T-cell (primary cell): ENCODE data around the gene SPECC1. TPM values are rescaled to one million over a fixed set of nuclear protein-coding genes. Genes with fewer than 3 reads are reported as not detected.
A peak's percentile ranks its signal among the peaks of the same experiment; 100 is the strongest.
"Not testable (repeated sequence)": the region's sequence is repeated elsewhere in the genome, so short reads cannot be mapped to it uniquely, and the experiment has no call there.

ENCODE experiments used
- ATAC-seq, 4 experiments: fragments of 200-7000 bp in 3 of 4; fragments of 150-1000 bp in 1 of 4; cut with Tn5 transposase; replicated peaks in 1 of 4; 1 replicate in 3 of 4; 2 replicates in 1 of 4; pipeline ENCODE4 v1.10.0; 2021; ENCODE audit warnings: moderate library complexity in 3 of 4, mild to moderate bottlenecking in 2 of 4, moderate number of reproducible peaks in 1 of 4
- CTCF ChIA-PET, 2 donors: fragments of 300-600 bp; sonication (Branson Sonifier 250); formaldehyde crosslinking; loops; one replicate each; lab custom pipeline; 2022; ENCODE audit warnings: antibody characterized with exemption in 2 of 2; lab: Charles Lee
- POLR2A ChIA-PET, 2 donors: fragments of 300-600 bp; sonication (Branson Sonifier 250); formaldehyde crosslinking; loops; one replicate each; lab custom pipeline; 2022; ENCODE audit warnings: antibody characterized with exemption in 2 of 2; lab: Charles Lee
- DNase-seq, 35 experiments: peaks; one replicate each; pipeline versions ENCODE4 v3.0.0 to v3.0.0-alpha.2; 2013 to 2023
- H3K27ac ChIP-seq: one replicate; pipeline ENCODE4 v1.5.1; 2013; ENCODE audit warnings: low read length
- H3K27me3 ChIP-seq, 2 experiments: replicated peaks in 1 of 2; 1 replicate in 1 of 2; 2 replicates in 1 of 2; pipeline versions ENCODE4 v1.6.1 to v1.7.0; 2013; ENCODE audit warnings: low read length in 1 of 2, mixed read lengths in 1 of 2; ENCODE audit not compliant: control insufficient read depth in 2 of 2, insufficient read depth in 2 of 2; ENCODE audit errors: extremely low read depth in 1 of 2
- H3K36me3 ChIP-seq, 2 donors: 1 replicate in 1 of 2; 2 replicates in 1 of 2; pipeline versions ENCODE4 v1.6.1 to v1.7.0; 2013; ENCODE audit warnings: low read length in 1 of 2; ENCODE audit not compliant: control insufficient read depth in 2 of 2, insufficient read depth in 1 of 2; ENCODE audit errors: extremely low read depth in 1 of 2
- H3K4me1 ChIP-seq, 2 experiments: 1 replicate in 1 of 2; 2 replicates in 1 of 2; pipeline versions ENCODE4 v1.6.1 to v1.7.0; 2013; ENCODE audit warnings: low read length in 2 of 2, mixed read lengths in 1 of 2; ENCODE audit not compliant: insufficient read depth in 2 of 2, control insufficient read depth in 1 of 2; ENCODE audit errors: extremely low read depth in 1 of 2
- H3K4me3 ChIP-seq, 2 donors: 1 replicate in 1 of 2; 2 replicates in 1 of 2; pipeline versions ENCODE4 v1.5.1 to v1.7.0; 2013; ENCODE audit warnings: mild to moderate bottlenecking in 2 of 2, low read length in 1 of 2, moderate library complexity in 1 of 2; ENCODE audit not compliant: control insufficient read depth in 1 of 2; ENCODE audit errors: extremely low read depth in 1 of 2
- H3K9me3 ChIP-seq: 2 replicates; pipeline ENCODE4 v1.7.0; 2013
- H3K27ac Mint-ChIP-seq, 2 donors: one replicate each; pipeline ENCODE4 v1.8.0; 2020 to 2021; ENCODE audit warnings: mild to moderate bottlenecking in 2 of 2, mixed read lengths in 2 of 2
- H3K27me3 Mint-ChIP-seq, 2 donors: one replicate each; pipeline ENCODE4 v1.8.0; 2021 to 2022; ENCODE audit warnings: mixed read lengths in 2 of 2
- H3K36me3 Mint-ChIP-seq: one replicate; pipeline ENCODE4 v1.8.0; 2021; ENCODE audit warnings: mixed read lengths
- H3K4me1 Mint-ChIP-seq, 3 donors: one replicate each; pipeline ENCODE4 v1.8.0; 2020 to 2022; ENCODE audit warnings: mixed read lengths in 3 of 3, mild to moderate bottlenecking in 1 of 3
- H3K4me3 Mint-ChIP-seq, 3 donors: one replicate each; pipeline ENCODE4 v1.8.0; 2020 to 2022; ENCODE audit warnings: mild to moderate bottlenecking in 3 of 3, mixed read lengths in 3 of 3, moderate library complexity in 3 of 3
- H3K9me3 Mint-ChIP-seq, 3 donors: one replicate each; pipeline ENCODE4 v1.8.0; 2020 to 2022; ENCODE audit warnings: mixed read lengths in 3 of 3
- WGBS: methylation state at CpG from one replicate; pipeline ENCODE4 v1.1.5; 2013; ENCODE audit warnings: missing lambda C conversion rate; ENCODE audit not compliant: insufficient coverage; 5-methylcytosine and 5-hydroxymethylcytosine counted together
- total RNA-seq, 35 experiments: library from RNA in 6 of 35; stranded (reverse) in 6 of 35; fragments of 120-200 nt in 1 of 35; gene quantifications; one replicate each; pipeline versions ENCODE4 v1.2.1 to v1.2.4 and lab custom pipeline; 2013 to 2026

Gene SPECC1
- total RNA-seq, 5 donors from 2014 or later (not counting 1 experiment from before 2014, with no cell fraction given): 3.9 to 12.9 (median 6.0) TPM

GRCh38 chr17:20262226-20263114 is 253.3 kb downstream of the SPECC1 start:
- Mint-ChIP-seq H3K27me3 (no peaks in the 10 kb centered on the region), H3K4me1 (peaks cover 41 to 48% (median 42%) of the 10 kb centered on the region in 3 donors), H3K36me3 (peaks cover 20% of the 10 kb centered on the region), H3K27ac (peak overlapping the region; percentile 81 to 90), H3K9me3 (peaks cover 0 to 10% (median 9%) of the 10 kb centered on the region in 3 donors), H3K4me3 (peak overlapping the region; percentile 6 to 70 (median 45))
- H3K4me1 ChIP-seq: peaks cover 27 to 38% of the 10 kb centered on the region in 2 experiments
- POLR2A ChIA-PET: interaction anchor here in 1 of 2 donors (0.6 kb wide), 1 partner anchor 25 kb away, joined by 12 read pairs; no protein-coding TSS in a partner anchor
- ATAC-seq: peak; percentile 83 to 95 (median 90)
- H3K9me3 ChIP-seq: peaks cover 2% of the 10 kb centered on the region
- WGBS: 83% methylated on average over 2 of the region's 8 CpGs
- no peaks in the 10 kb centered on the region for H3K27me3 ChIP-seq
- H3K27ac ChIP-seq: no peak overlapping the region
- H3K4me3 ChIP-seq: peak overlapping the region in 1 of 2 donors; percentile 15
- DNase-seq: peak in 1 of 35 experiments; percentile 46
- CTCF ChIA-PET: interaction anchor here (0.5 to 0.9 kb wide), 2 partner anchors 26 to 34 kb away, joined by 3 read pairs; no protein-coding TSS in a partner anchor
- no peaks in the 10 kb centered on the region for H3K36me3 ChIP-seq

GRCh38 chr17:20263115-20263433 is 253.9 kb downstream of the SPECC1 start:
- H3K4me1 ChIP-seq: peaks cover 32 to 44% of the 10 kb centered on the region in 2 experiments
- H3K36me3 ChIP-seq, H3K9me3 Mint-ChIP-seq, CTCF ChIA-PET, H3K27me3 ChIP-seq, POLR2A ChIA-PET, DNase-seq, H3K9me3 ChIP-seq, H3K4me3 ChIP-seq, ATAC-seq, H3K27me3 Mint-ChIP-seq, H3K27ac ChIP-seq: not testable (repeated sequence)
- H3K27ac Mint-ChIP-seq: peak overlapping the region; percentile 81 to 90
- peak overlapping the region in 2 of 3 donors; percentile 6 to 70 for H3K4me3 Mint-ChIP-seq
- 100% methylated on average over 1 of the region's 5 CpGs for WGBS
- H3K4me1 Mint-ChIP-seq: peaks cover 44 to 54% (median 48%) of the 10 kb centered on the region in 3 donors
- peaks cover 14% of the 10 kb centered on the region for H3K36me3 Mint-ChIP-seq

DNA sequence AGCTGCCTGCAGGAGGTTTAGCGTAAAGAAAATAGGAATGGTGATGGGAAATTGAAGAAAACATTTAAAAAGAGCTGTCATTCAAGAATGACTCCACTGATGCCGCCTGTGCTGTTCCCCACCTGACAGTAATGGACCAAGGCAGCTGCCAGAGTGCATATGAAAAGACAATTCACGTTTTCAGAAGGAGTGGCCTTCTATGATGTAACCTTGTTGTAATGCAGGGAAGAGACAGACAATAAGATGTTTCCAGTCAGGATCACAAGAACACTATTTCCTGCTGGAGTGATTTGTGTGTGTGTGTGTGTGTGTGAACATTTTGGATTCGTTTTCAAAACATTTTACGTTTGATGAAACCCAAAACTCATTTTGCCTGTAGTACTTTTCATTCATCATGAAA is 254.4 kb downstream of the SPECC1 start:
- DNase-seq (no peak), ATAC-seq (no peak)
- H3K36me3 Mint-ChIP-seq: peaks cover 10% of the 10 kb centered on the region
- 95% methylated on average over 4 of the region's 5 CpGs for WGBS
- H3K4me3 ChIP-seq: no peak overlapping the region
- POLR2A ChIA-PET: no interaction called here
- H3K36me3 ChIP-seq: no peaks in the 10 kb centered on the region
- no peak overlapping the region for H3K4me3 Mint-ChIP-seq
- H3K27ac ChIP-seq: no peak overlapping the region
- peak overlapping the region; percentile 56 to 75 for H3K27ac Mint-ChIP-seq
- H3K9me3 Mint-ChIP-seq: peaks cover 0 to 2% (median 2%) of the 10 kb centered on the region in 3 donors
- no peaks in the 10 kb centered on the region for H3K27me3 Mint-ChIP-seq
- H3K27me3 ChIP-seq: no peaks in the 10 kb centered on the region
- peaks cover 49 to 59% (median 54%) of the 10 kb centered on the region in 3 donors for H3K4me1 Mint-ChIP-seq
- peaks cover 37 to 50% of the 10 kb centered on the region in 2 experiments for H3K4me1 ChIP-seq
- H3K9me3 ChIP-seq: no peaks in the 10 kb centered on the region
- CTCF ChIA-PET: no interaction called here

- CTCF ChIA-PET: no interaction called here
- Histone ChIP-seq H3K4me3 (no peak overlapping the region), H3K9me3 (no peaks in the 10 kb centered on the region), H3K27ac (no peak overlapping the region), H3K27me3 (no peaks in the 10 kb centered on the region), H3K4me1 (peaks cover 51 to 58% of the 10 kb centered on the region in 2 experiments), H3K36me3 (no peaks in the 10 kb centered on the region)
- WGBS: 29% methylated on average over 1 of the region's 6 CpGs
- Mint-ChIP-seq H3K27me3 (no peaks in the 10 kb centered on the region), H3K27ac (no peak overlapping the region), H3K9me3 (no peaks in the 10 kb centered on the region), H3K4me1 (peaks cover 59 to 71% (median 67%) of the 10 kb centered on the region in 3 donors), H3K4me3 (no peak overlapping the region), H3K36me3 (peaks cover 5% of the 10 kb centered on the region)
- DNase-seq (no peak), ATAC-seq (no peak)
- POLR2A ChIA-PET: no interaction called here
Observed at GRCh38 chr17:20264996-20265395, 255.8 kb downstream of the SPECC1 start.

- Histone ChIP-seq H3K4me1 (peaks cover 57 to 71% of the 10 kb centered on the region in 2 experiments), H3K27ac (no peak overlapping the region), H3K9me3 (no peaks in the 10 kb centered on the region), H3K27me3 (no peaks in the 10 kb centered on the region), H3K36me3 (no peaks in the 10 kb centered on the region), H3K4me3 (no peak overlapping the region)
- POLR2A ChIA-PET: no interaction called here
- H3K4me1 Mint-ChIP-seq: peaks cover 64 to 82% (median 78%) of the 10 kb centered on the region in 3 donors
- peak overlapping the region; percentile 81 to 88 for H3K27ac Mint-ChIP-seq
- H3K27me3 Mint-ChIP-seq: no peaks in the 10 kb centered on the region
- WGBS: 93% methylated on average over 9 of the region's 11 CpGs
- DNase-seq (no peak), ATAC-seq (no peak)
- H3K36me3 Mint-ChIP-seq: no peaks in the 10 kb centered on the region
- no peaks in the 10 kb centered on the region for H3K9me3 Mint-ChIP-seq
- CTCF ChIA-PET: interaction anchor here in 1 of 2 donors (2.0 kb wide), 1 partner anchor 9 kb away, joined by 5 read pairs; no protein-coding TSS in a partner anchor
- peak overlapping the region in 1 of 3 donors; percentile 55 for H3K4me3 Mint-ChIP-seq
Observed at GRCh38 chr17:20266806-20267458, 257.8 kb downstream of the SPECC1 start.

DNA sequence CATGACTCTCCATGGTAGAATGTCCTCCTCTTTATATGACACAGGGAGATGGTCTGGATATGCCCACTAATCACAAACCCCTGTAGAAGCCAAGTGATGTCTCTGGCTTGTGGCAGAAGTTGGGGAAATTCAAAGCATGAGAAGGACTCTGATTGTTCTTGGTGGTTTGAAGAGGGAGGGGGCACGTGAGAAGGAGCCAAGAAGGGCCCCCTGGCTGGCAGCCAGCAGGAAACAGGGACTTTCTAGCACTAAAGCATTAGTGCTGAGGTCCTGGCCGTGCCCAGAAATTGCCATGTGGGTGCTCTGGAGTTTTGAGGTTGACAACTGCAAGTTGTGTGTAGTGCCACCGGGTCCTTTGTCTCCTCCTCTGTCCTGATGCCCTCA is 258.3 kb downstream of the SPECC1 start:
- Histone ChIP-seq H3K9me3 (no peaks in the 10 kb centered on the region), H3K4me1 (peaks cover 56 to 67% of the 10 kb centered on the region in 2 experiments), H3K36me3 (no peaks in the 10 kb centered on the region), H3K27ac (no peak overlapping the region), H3K27me3 (no peaks in the 10 kb centered on the region), H3K4me3 (no peak overlapping the region)
- 11% methylated on average over 3 of the region's 3 CpGs for WGBS
- ChIA-PET POLR2A (interaction anchor here in 1 of 2 donors (0.6 kb wide), 1 partner anchor 1422 kb away, joined by 4 read pairs; no protein-coding TSS in a partner anchor), CTCF (interaction anchor here in 1 of 2 donors (2.0 kb wide), 1 partner anchor 8 kb away, joined by 5 read pairs; no protein-coding TSS in a partner anchor)
- Mint-ChIP-seq H3K9me3 (no peaks in the 10 kb centered on the region), H3K27me3 (no peaks in the 10 kb centered on the region), H3K36me3 (no peaks in the 10 kb centered on the region), H3K27ac (peak overlapping the region; percentile 81 to 88), H3K4me3 (peak overlapping the region in 1 of 3 donors; percentile 55), H3K4me1 (peaks cover 64 to 82% (median 78%) of the 10 kb centered on the region in 3 donors)
- DNase-seq: peak in 33 of 35 experiments; percentile 30 to 81 (median 61)
- peak; percentile 64 to 87 (median 70) for ATAC-seq
